ENCODE measurements around the gene JARID2.

Gene JARID2

GRCh38 chr6:15489261-15489962 is 243.5 kb downstream of the JARID2 start:
- Mint-ChIP-seq H3K27ac (no peak overlapping the region), H3K27me3 (no peaks in the 10 kb centered on the region), H3K4me3 (no peak overlapping the region), H3K9me3 (no peaks in the 10 kb centered on the region), H3K36me3 (ENCODE audit: low read depth) (peaks cover 46% of the 10 kb centered on the region), H3K4me1 (ENCODE audit: low read depth) (peaks cover 51% of the 10 kb centered on the region)

GRCh38 chr6:15490242-15491100 is 244.6 kb downstream of the JARID2 start:
- peaks cover 46% of the 10 kb centered on the region for H3K4me1 Mint-ChIP-seq (ENCODE audit: low read depth)
- H3K4me3 Mint-ChIP-seq, result no peak overlapping the region
- H3K36me3 Mint-ChIP-seq (ENCODE audit: low read depth), result peaks cover 44% of the 10 kb centered on the region
- no peaks in the 10 kb centered on the region for H3K27me3 Mint-ChIP-seq
- no peaks in the 10 kb centered on the region for H3K9me3 Mint-ChIP-seq
- peak overlapping the region; percentile 5 for H3K27ac Mint-ChIP-seq

GRCh38 chr6:15491255-15491985 is 245.6 kb downstream of the JARID2 start:
- no peaks in the 10 kb centered on the region for H3K27me3 Mint-ChIP-seq
- H3K4me3 Mint-ChIP-seq, result no peak overlapping the region
- H3K27ac Mint-ChIP-seq, result peak overlapping the region; percentile 15
- H3K36me3 Mint-ChIP-seq (ENCODE audit: low read depth), result peaks cover 49% of the 10 kb centered on the region
- H3K4me1 Mint-ChIP-seq (ENCODE audit: low read depth), result peaks cover 40% of the 10 kb centered on the region
- H3K9me3 Mint-ChIP-seq, result no peaks in the 10 kb centered on the region

- peaks cover 44% of the 10 kb centered on the region for H3K36me3 Mint-ChIP-seq (ENCODE audit: low read depth)
- H3K9me3 Mint-ChIP-seq, result no peaks in the 10 kb centered on the region
- H3K27ac Mint-ChIP-seq, result no peak overlapping the region
- H3K4me1 Mint-ChIP-seq (ENCODE audit: low read depth), result peaks cover 35% of the 10 kb centered on the region
- H3K27me3 Mint-ChIP-seq, result no peaks in the 10 kb centered on the region
- H3K4me3 Mint-ChIP-seq, result no peak overlapping the region
Observed at GRCh38 chr6:15491986-15492269, 246.1 kb downstream of the JARID2 start.

- no peaks in the 10 kb centered on the region for H3K9me3 Mint-ChIP-seq
- H3K36me3 Mint-ChIP-seq (ENCODE audit: low read depth), result peaks cover 39% of the 10 kb centered on the region
- H3K27ac Mint-ChIP-seq, result no peak overlapping the region
- no peaks in the 10 kb centered on the region for H3K27me3 Mint-ChIP-seq
- H3K4me1 Mint-ChIP-seq (ENCODE audit: low read depth), result peaks cover 33% of the 10 kb centered on the region
- no peak overlapping the region for H3K4me3 Mint-ChIP-seq
Observed at GRCh38 chr6:15493437-15494168, 247.7 kb downstream of the JARID2 start.

GRCh38 chr6:15495375-15495901 is 249.6 kb downstream of the JARID2 start:
- Mint-ChIP-seq H3K9me3 (no peaks in the 10 kb centered on the region), H3K27me3 (no peaks in the 10 kb centered on the region), H3K4me3 (no peak overlapping the region), H3K36me3 (ENCODE audit: low read depth) (peaks cover 49% of the 10 kb centered on the region), H3K4me1 (ENCODE audit: low read depth) (peaks cover 24% of the 10 kb centered on the region), H3K27ac (no peak overlapping the region)

GRCh38 chr6:15496345-15497131 is 250.7 kb downstream of the JARID2 start:
- Mint-ChIP-seq H3K27me3 (no peaks in the 10 kb centered on the region), H3K4me1 (ENCODE audit: low read depth) (peaks cover 13% of the 10 kb centered on the region), H3K27ac (no peak overlapping the region), H3K4me3 (no peak overlapping the region), H3K9me3 (no peaks in the 10 kb centered on the region), H3K36me3 (ENCODE audit: low read depth) (peaks cover 54% of the 10 kb centered on the region)

- Mint-ChIP-seq H3K9me3 (no peaks in the 10 kb centered on the region), H3K27me3 (no peaks in the 10 kb centered on the region), H3K4me1 (ENCODE audit: low read depth) (no peaks in the 10 kb centered on the region), H3K27ac (no peak overlapping the region), H3K36me3 (ENCODE audit: low read depth) (peaks cover 52% of the 10 kb centered on the region), H3K4me3 (no peak overlapping the region)
Observed at GRCh38 chr6:15498640-15499039, 252.8 kb downstream of the JARID2 start.

- Mint-ChIP-seq H3K4me3 (no peak overlapping the region), H3K9me3 (no peaks in the 10 kb centered on the region), H3K36me3 (ENCODE audit: low read depth) (peaks cover 55% of the 10 kb centered on the region), H3K4me1 (ENCODE audit: low read depth) (no peaks in the 10 kb centered on the region), H3K27ac (no peak overlapping the region), H3K27me3 (no peaks in the 10 kb centered on the region)
Observed at GRCh38 chr6:15499125-15499524, 253.3 kb downstream of the JARID2 start.

- Mint-ChIP-seq H3K4me3 (no peak overlapping the region), H3K36me3 (ENCODE audit: low read depth) (peaks cover 58% of the 10 kb centered on the region), H3K27ac (no peak overlapping the region), H3K27me3 (no peaks in the 10 kb centered on the region), H3K9me3 (no peaks in the 10 kb centered on the region), H3K4me1 (ENCODE audit: low read depth) (no peaks in the 10 kb centered on the region)
Observed at GRCh38 chr6:15499591-15499990, 253.7 kb downstream of the JARID2 start.

- Mint-ChIP-seq H3K9me3 (no peaks in the 10 kb centered on the region), H3K27ac (peak overlapping the region; percentile 57)
Observed at GRCh38 chr6:15500078-15500740, 254.3 kb downstream of the JARID2 start.

GRCh38 chr6:15500901-15501825 is 255.3 kb downstream of the JARID2 start:
- H3K4me1 Mint-ChIP-seq (ENCODE audit: low read depth), result no peaks in the 10 kb centered on the region
- no peaks in the 10 kb centered on the region for H3K27me3 Mint-ChIP-seq
- no peak overlapping the region for H3K4me3 Mint-ChIP-seq
- H3K27ac Mint-ChIP-seq, result no peak overlapping the region
- H3K36me3 Mint-ChIP-seq (ENCODE audit: low read depth), result peaks cover 53% of the 10 kb centered on the region
- H3K9me3 Mint-ChIP-seq, result no peaks in the 10 kb centered on the region

More at GRCh38 chr6:15500078-15500740, 254.3 kb downstream of the JARID2 start:
- Mint-ChIP-seq H3K4me3 (no peak overlapping the region), H3K36me3 (ENCODE audit: low read depth) (peaks cover 62% of the 10 kb centered on the region), H3K4me1 (ENCODE audit: low read depth) (no peaks in the 10 kb centered on the region), H3K27me3 (no peaks in the 10 kb centered on the region)
